Trophoblast cell (in vitro differentiated cells and primary cell): ENCODE data around the gene RASSF1.

Source experiments
- DNase-seq, 2 donors: peaks; one replicate each; pipeline ENCODE4 v3.0.0-alpha.2; 2016
- H2AFZ ChIP-seq: 2 replicates; pipeline ENCODE4 v1.6.1; 2013; ENCODE audit warnings: low read length, moderate library complexity, mild to moderate bottlenecking; ENCODE audit not compliant: insufficient read depth, poor library complexity
- H2AK5ac ChIP-seq: 2 replicates; pipeline ENCODE4 v1.6.1; 2013; ENCODE audit warnings: mild to moderate bottlenecking, low read length
- H2BK120ac ChIP-seq: 2 replicates; pipeline ENCODE4 v1.6.1; 2013; ENCODE audit warnings: low read length, mild to moderate bottlenecking, moderate library complexity; ENCODE audit not compliant: insufficient read depth, poor library complexity
- H2BK12ac ChIP-seq: 2 replicates; pipeline ENCODE4 v1.6.1; 2013; ENCODE audit warnings: mild to moderate bottlenecking, low read length, moderate library complexity
- H2BK5ac ChIP-seq: 2 replicates; pipeline ENCODE4 v1.6.1; 2013; ENCODE audit warnings: low read length, low read depth, moderate library complexity, mild to moderate bottlenecking; ENCODE audit not compliant: poor library complexity
- H3K14ac ChIP-seq: 2 replicates; pipeline ENCODE4 v1.6.1; 2013; ENCODE audit warnings: mild to moderate bottlenecking, low read length
- H3K18ac ChIP-seq: 2 replicates; pipeline ENCODE4 v1.6.1; 2013; ENCODE audit warnings: mild to moderate bottlenecking, low read length
- H3K23ac ChIP-seq: 2 replicates; pipeline ENCODE4 v1.6.1; 2013; ENCODE audit warnings: low read length
- H3K27ac ChIP-seq: 2 replicates; pipeline ENCODE4 v1.5.1; 2013; ENCODE audit warnings: low read depth, mild to moderate bottlenecking, inconsistent platforms, low read length, moderate library complexity
- H3K27me3 ChIP-seq: 2 replicates; pipeline ENCODE4 v1.6.1; 2013; ENCODE audit warnings: inconsistent platforms, mild to moderate bottlenecking, low read length, moderate library complexity; ENCODE audit not compliant: insufficient read depth
- H3K36me3 ChIP-seq, 2 experiments: 1 replicate in 1 of 2; 2 replicates in 1 of 2; pipeline ENCODE4 v1.6.1; 2013; ENCODE audit warnings: low read length in 2 of 2, mild to moderate bottlenecking in 2 of 2, moderate library complexity in 1 of 2; ENCODE audit not compliant: insufficient read depth in 2 of 2, control insufficient read depth in 1 of 2
- H3K4ac ChIP-seq: 2 replicates; pipeline ENCODE4 v1.6.1; 2013; ENCODE audit warnings: low read depth, mild to moderate bottlenecking, low read length, moderate library complexity
- H3K4me1 ChIP-seq, 2 experiments: 1 replicate in 1 of 2; 2 replicates in 1 of 2; pipeline ENCODE4 v1.6.1; 2013; ENCODE audit warnings: low read length in 2 of 2, mild to moderate bottlenecking in 2 of 2, moderate library complexity in 1 of 2; ENCODE audit not compliant: insufficient read depth in 2 of 2, control insufficient read depth in 1 of 2
- H3K4me2 ChIP-seq: 2 replicates; pipeline ENCODE4 v1.6.1; 2013; ENCODE audit warnings: inconsistent platforms, mild to moderate bottlenecking, low read length, moderate library complexity
- H3K4me3 ChIP-seq: 2 replicates; pipeline ENCODE4 v1.5.1; 2013; ENCODE audit warnings: mild to moderate bottlenecking, low read depth, low read length, inconsistent platforms
- H3K79me1 ChIP-seq: one replicate; pipeline ENCODE4 v1.6.1; 2013; ENCODE audit warnings: low read length
- H3K79me2 ChIP-seq: 2 replicates; pipeline ENCODE4 v1.6.1; 2013; ENCODE audit warnings: low read length, mild to moderate bottlenecking; ENCODE audit not compliant: control insufficient read depth, insufficient read depth, poor library complexity
- H3K9ac ChIP-seq: 2 replicates; pipeline ENCODE4 v1.6.1; 2013; ENCODE audit warnings: mild to moderate bottlenecking, low read length
- H3K9me3 ChIP-seq: 2 replicates; pipeline ENCODE4 v1.6.1; 2013; ENCODE audit warnings: low read depth, mild to moderate bottlenecking, control low read depth, inconsistent platforms, low read length; ENCODE audit not compliant: insufficient read depth
- H4K12ac ChIP-seq: 2 replicates; pipeline ENCODE4 v1.6.1; 2013; ENCODE audit warnings: low read depth, mild to moderate bottlenecking, low read length, moderate library complexity
- H4K8ac ChIP-seq: 2 replicates; pipeline ENCODE4 v1.6.1; 2013; ENCODE audit warnings: low read depth, mild to moderate bottlenecking, low read length, moderate library complexity
- H4K91ac ChIP-seq: one replicate; pipeline ENCODE4 v1.6.1; 2013; ENCODE audit warnings: low read depth, mild to moderate bottlenecking, low read length, moderate library complexity
- WGBS: extraction: QIAGEN DNeasy Blood & Tissue Kit; methylation state at CpG from one replicate; pipeline ENCODE4 v1.1.7; 2013; ENCODE audit warnings: missing lambda C conversion rate; ENCODE audit not compliant: insufficient read length, insufficient coverage; ENCODE audit errors: extremely low coverage; 5-methylcytosine and 5-hydroxymethylcytosine counted together

Gene RASSF1

DNA sequence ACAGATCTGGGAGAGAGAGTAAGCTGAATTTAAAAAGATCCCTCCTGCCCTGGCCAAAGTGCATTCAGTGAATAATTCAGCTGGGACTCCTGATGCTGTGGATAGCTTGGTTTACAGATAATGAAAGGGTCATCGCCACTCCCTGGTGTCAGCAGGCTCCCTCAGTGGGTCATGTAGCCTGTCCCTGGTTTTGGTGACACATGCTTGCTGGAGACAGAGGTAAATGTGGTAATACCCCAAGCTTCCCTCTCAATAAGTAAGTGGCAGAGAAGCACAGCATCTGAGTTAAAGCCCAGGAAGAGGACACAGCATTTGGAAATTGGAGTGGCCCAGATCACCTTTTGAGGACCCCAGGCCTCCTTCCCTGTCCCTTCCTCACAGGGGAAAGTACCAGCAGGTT lies 16.8 kb upstream of the RASSF1 start:
- no peak overlapping the region for H3K23ac ChIP-seq
- no peak overlapping the region for H3K14ac ChIP-seq
- no peaks in the 10 kb centered on the region for H3K9me3 ChIP-seq
- no peak overlapping the region for H2BK12ac ChIP-seq
- peaks cover 18 to 33% of the 10 kb centered on the region in 2 experiments for H3K4me1 ChIP-seq
- H2AK5ac ChIP-seq: no peak overlapping the region
- no peak overlapping the region for H2BK5ac ChIP-seq
- no peak overlapping the region for H4K91ac ChIP-seq
- no peak overlapping the region for H2AFZ ChIP-seq
- H3K36me3 ChIP-seq: peaks cover 36 to 46% of the 10 kb centered on the region in 2 experiments
- peak overlapping the region; percentile 43 for H3K9ac ChIP-seq
- H3K18ac ChIP-seq: no peak overlapping the region
- H3K27ac ChIP-seq: no peak overlapping the region
- no peak overlapping the region for H4K12ac ChIP-seq
- DNase-seq: no peak
- no peak overlapping the region for H4K8ac ChIP-seq
- WGBS: no CpG with 5 or more reads among the region's 1 CpG
- H3K4ac ChIP-seq: peak overlapping the region; percentile 73
- no peaks in the 10 kb centered on the region for H3K27me3 ChIP-seq
- H2BK120ac ChIP-seq: no peak overlapping the region
- peaks cover 15% of the 10 kb centered on the region for H3K79me2 ChIP-seq
- no peak overlapping the region for H3K4me3 ChIP-seq
- H3K79me1 ChIP-seq: peaks cover 4% of the 10 kb centered on the region
- H3K4me2 ChIP-seq: peak overlapping the region; percentile 88

DNA sequence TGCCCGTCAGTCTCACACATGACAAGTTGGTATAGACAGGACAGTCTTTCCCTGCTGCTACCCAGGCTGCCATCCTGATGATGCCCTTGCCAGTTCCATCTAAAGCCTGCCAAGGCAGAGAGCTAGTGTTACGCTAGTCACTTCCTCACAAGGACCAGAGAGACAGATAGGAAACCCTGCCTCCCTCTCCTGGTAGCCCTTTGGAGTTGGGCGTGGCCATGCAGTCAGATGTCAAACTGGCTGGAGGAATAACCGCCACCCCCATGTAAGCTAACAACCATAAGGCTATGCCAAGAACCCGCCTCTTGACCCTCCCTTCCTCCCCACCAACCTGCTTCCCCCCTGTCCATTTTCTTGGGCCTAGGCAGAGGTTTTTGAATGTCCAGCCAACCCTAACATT lies 15.9 kb upstream of the RASSF1 start:
- Histone ChIP-seq H3K27ac (no peak overlapping the region), H2BK12ac (no peak overlapping the region), H4K8ac (no peak overlapping the region), H4K12ac (no peak overlapping the region), H4K91ac (no peak overlapping the region), H3K9me3 (no peaks in the 10 kb centered on the region), H3K14ac (no peak overlapping the region), H3K79me2 (peaks cover 15% of the 10 kb centered on the region), H2BK120ac (no peak overlapping the region), H3K4me1 (peaks cover 18 to 36% of the 10 kb centered on the region in 2 experiments), H2AK5ac (no peak overlapping the region), H3K27me3 (no peaks in the 10 kb centered on the region), H3K4ac (peak overlapping the region; percentile 5), H3K4me2 (peak overlapping the region; percentile 88), H3K18ac (no peak overlapping the region), H2BK5ac (no peak overlapping the region), H3K79me1 (peaks cover 4% of the 10 kb centered on the region), H2AFZ (no peak overlapping the region), H3K4me3 (no peak overlapping the region), H3K23ac (no peak overlapping the region), H3K9ac (no peak overlapping the region), H3K36me3 (peaks cover 36 to 46% of the 10 kb centered on the region in 2 experiments)
- DNase-seq: no peak
- no CpG with 5 or more reads among the region's 5 CpGs for WGBS

DNA sequence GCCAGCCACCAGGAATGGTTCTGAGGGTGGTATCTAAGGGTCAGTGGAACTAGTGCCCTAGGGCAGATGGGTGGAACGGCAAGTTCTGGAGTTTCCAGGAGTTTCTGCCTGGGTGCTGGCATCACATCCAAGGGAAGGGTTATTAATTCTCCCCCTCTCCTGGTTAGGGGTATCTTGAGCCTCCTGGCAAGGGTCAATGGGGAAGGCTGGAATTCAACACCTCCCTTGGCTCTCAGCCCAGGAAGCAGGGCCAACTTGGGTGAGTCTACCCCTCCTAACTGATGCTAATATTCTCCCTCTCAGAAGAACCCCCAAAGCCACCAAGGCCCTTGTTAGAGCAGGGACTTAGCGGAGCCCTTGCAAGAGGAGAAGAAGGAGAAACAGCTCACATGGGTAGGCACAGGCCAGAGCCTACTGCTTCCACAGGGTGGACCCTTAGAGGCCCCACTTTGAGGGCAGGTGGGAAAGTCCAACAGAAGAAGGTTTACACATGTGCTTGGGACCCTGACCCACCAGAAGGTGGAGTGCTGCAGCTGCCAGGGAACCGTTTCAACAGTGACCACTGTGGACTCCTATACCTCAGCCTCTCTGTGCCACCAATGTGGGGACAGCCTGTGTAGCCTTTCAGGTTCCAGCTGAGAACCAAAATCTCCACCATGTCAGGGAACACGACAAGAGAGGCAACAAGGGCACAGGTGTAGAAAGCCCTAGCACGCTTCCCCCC lies 15.4 kb upstream of the RASSF1 start:
- no peak overlapping the region for H2BK12ac ChIP-seq
- no peak overlapping the region for H2AK5ac ChIP-seq
- H2BK5ac ChIP-seq: no peak overlapping the region
- H3K79me1 ChIP-seq: peaks cover 4% of the 10 kb centered on the region
- H4K12ac ChIP-seq: no peak overlapping the region
- H4K8ac ChIP-seq: no peak overlapping the region
- H4K91ac ChIP-seq: no peak overlapping the region
- peaks cover 22 to 42% of the 10 kb centered on the region in 2 experiments for H3K4me1 ChIP-seq
- no peak overlapping the region for H3K4ac ChIP-seq
- no peaks in the 10 kb centered on the region for H3K9me3 ChIP-seq
- H3K27me3 ChIP-seq: no peaks in the 10 kb centered on the region
- no peak for DNase-seq
- H3K4me3 ChIP-seq: no peak overlapping the region
- H3K27ac ChIP-seq: no peak overlapping the region
- no peak overlapping the region for H2AFZ ChIP-seq
- no peak overlapping the region for H3K14ac ChIP-seq
- no peak overlapping the region for H3K4me2 ChIP-seq
- H3K9ac ChIP-seq: no peak overlapping the region
- H3K23ac ChIP-seq: no peak overlapping the region
- H3K18ac ChIP-seq: no peak overlapping the region
- H3K79me2 ChIP-seq: peaks cover 15% of the 10 kb centered on the region
- peaks cover 36 to 46% of the 10 kb centered on the region in 2 experiments for H3K36me3 ChIP-seq
- no CpG with 5 or more reads among the region's 5 CpGs for WGBS
- no peak overlapping the region for H2BK120ac ChIP-seq

DNA sequence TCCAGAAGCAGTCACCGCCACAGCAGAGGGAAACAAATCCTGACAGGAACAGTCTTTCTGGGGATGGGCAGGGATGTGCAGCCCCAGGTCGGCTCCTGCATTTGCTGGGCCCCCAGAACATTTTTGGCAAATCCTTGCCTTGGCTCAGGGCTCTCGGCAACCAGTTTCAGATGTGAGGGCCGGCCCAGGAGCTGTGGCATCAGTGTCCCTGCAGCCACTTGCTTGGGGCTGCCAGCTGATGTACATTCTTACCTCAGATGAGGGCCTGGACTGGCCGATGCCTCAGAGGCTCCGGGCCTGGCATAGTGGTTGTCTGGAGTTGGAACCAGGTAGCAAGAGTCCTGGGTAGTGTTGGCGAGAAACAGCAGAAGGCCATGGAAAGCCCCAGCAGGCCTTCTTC lies 14.2 kb upstream of the RASSF1 start:
- H3K4me1 ChIP-seq: peaks cover 27 to 48% of the 10 kb centered on the region in 2 experiments
- no peaks in the 10 kb centered on the region for H3K27me3 ChIP-seq
- H3K27ac ChIP-seq: no peak overlapping the region
- H3K79me2 ChIP-seq: peaks cover 16% of the 10 kb centered on the region
- no peak overlapping the region for H3K4me3 ChIP-seq
- no peak overlapping the region for H2BK120ac ChIP-seq
- H2AK5ac ChIP-seq: no peak overlapping the region
- no peak overlapping the region for H3K4me2 ChIP-seq
- H3K36me3 ChIP-seq: peaks cover 36 to 46% of the 10 kb centered on the region in 2 experiments
- no peak for DNase-seq
- H4K8ac ChIP-seq: no peak overlapping the region
- H2BK5ac ChIP-seq: no peak overlapping the region
- no peak overlapping the region for H3K18ac ChIP-seq
- no peaks in the 10 kb centered on the region for H3K9me3 ChIP-seq
- no peak overlapping the region for H2AFZ ChIP-seq
- H3K9ac ChIP-seq: no peak overlapping the region
- H3K4ac ChIP-seq: no peak overlapping the region
- no peak overlapping the region for H4K91ac ChIP-seq
- no CpG with 5 or more reads among the region's 7 CpGs for WGBS
- H2BK12ac ChIP-seq: no peak overlapping the region
- H3K79me1 ChIP-seq: peaks cover 10% of the 10 kb centered on the region
- H3K23ac ChIP-seq: no peak overlapping the region
- H4K12ac ChIP-seq: no peak overlapping the region
- no peak overlapping the region for H3K14ac ChIP-seq
